ENCODE data around the gene KDR. TPM values are rescaled to one million over a fixed set of nuclear protein-coding genes. Genes with fewer than 3 reads are reported as not detected.
A peak's percentile ranks its signal among the peaks of the same experiment; 100 is the strongest.

The KDR gene
- 1 to 10 TPM; 6.8 to 7.9 TPM for total RNA-seq
- polyA plus RNA-seq (ENCODE audit: insufficient read depth, low read depth, low replicate concordance) = 8.3 TPM
- long read RNA-seq, donor 1, full-length matches to known transcripts = 1 of 1 reads
- long read RNA-seq, donor 1, partial matches to known transcripts = 0 of 1 reads
- long read RNA-seq, donor 1, other reads (novel, unspliced or antisense) = 0 of 1 reads
- long read RNA-seq, donor 2, full-length matches to known transcripts = 1 of 1 reads
- long read RNA-seq, donor 2, partial matches to known transcripts = 0 of 1 reads
- long read RNA-seq, donor 2, other reads (novel, unspliced or antisense) = 0 of 1 reads

- no peak for TF ChIP-seq POLR2A (IDR thresholded peaks at IDR 0.05)
- no peak for TF ChIP-seq CTCF (IDR thresholded peaks at IDR 0.05)
- Histone ChIP-seq H3K36me3 (ENCODE audit: low read depth, missing control alignments) (no peaks in the 10 kb centered on the region), H3K9me3 (no peaks in the 10 kb centered on the region), H3K4me3 (peak within 1 kb of the TSS; percentile 51 to 64), H3K4me1 (no peaks in the 10 kb centered on the region), H3K27me3 (no peaks in the 10 kb centered on the region), H3K27ac (no peak within 1 kb of the TSS)
- DNase-seq = peak; percentile 50
- WGBS, 2 donors = 0 to 1% methylated on average over 24 to 57 of the region's 57 CpGs
- intact Hi-C loops (cut with DNase I; ENCODE audit: low total_unique reads) = no loop called here
Observed at GRCh38 chr4:55125087-55125721, at the start of gene KDR. TSS of gene KDR (minus strand) at chr4:55125595. CDS start at chr4:55125293, 302 bp downstream.

GRCh38 chr4:55173580-55173979 is 48.2 kb upstream of the KDR start:
- WGBS, 2 donors = 78 to 80% methylated on average over 1 of the region's 1 CpG
- no peak for DNase-seq
- Histone ChIP-seq H3K27ac (no peak overlapping the region), H3K36me3 (ENCODE audit: low read depth, missing control alignments) (no peaks in the 10 kb centered on the region), H3K4me1 (no peaks in the 10 kb centered on the region), H3K9me3 (no peaks in the 10 kb centered on the region), H3K4me3 (no peak overlapping the region), H3K27me3 (no peaks in the 10 kb centered on the region)
- no peak for TF ChIP-seq CTCF (IDR thresholded peaks at IDR 0.05)
- no peak for TF ChIP-seq POLR2A (IDR thresholded peaks at IDR 0.05)
- intact Hi-C loops (cut with DNase I; ENCODE audit: low total_unique reads) = no loop called here

DNA sequence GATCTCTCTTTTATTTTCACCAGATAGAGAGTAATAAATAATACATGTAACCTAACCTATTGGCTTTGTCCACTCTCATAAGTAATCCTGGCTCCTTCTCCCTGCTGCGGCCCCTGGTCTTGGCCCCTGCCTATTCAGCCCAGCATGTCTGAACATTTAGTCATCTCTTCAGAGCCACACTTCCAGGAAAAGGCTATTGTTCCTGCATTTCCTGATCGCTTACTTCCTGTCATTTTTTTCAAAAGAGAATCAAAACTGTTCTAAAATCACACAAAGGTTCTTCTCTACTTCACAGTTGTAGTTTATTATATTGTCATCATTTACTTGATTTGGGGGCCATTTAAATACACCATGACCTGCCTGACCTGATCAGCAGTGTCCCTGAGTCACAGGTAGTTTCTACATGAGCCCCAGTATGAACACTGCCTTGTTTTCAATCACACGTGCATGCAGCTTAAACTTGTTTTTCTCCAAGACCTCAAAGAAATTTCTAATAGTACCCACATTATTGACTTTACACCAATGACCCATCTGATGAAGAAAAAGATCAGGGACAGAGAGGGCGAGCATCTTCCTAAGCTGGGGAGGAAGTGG is 47.4 kb upstream of the KDR start:
- intact Hi-C loops (cut with DNase I; ENCODE audit: low total_unique reads) = no loop called here
- Histone ChIP-seq H3K4me1 (no peaks in the 10 kb centered on the region), H3K27me3 (no peaks in the 10 kb centered on the region), H3K9me3 (no peaks in the 10 kb centered on the region), H3K27ac (no peak overlapping the region), H3K4me3 (no peak overlapping the region), H3K36me3 (ENCODE audit: low read depth, missing control alignments) (no peaks in the 10 kb centered on the region)
- whole genome bisulfite sequencing, 2 donors = 77 to 89% methylated on average over 4 of the region's 4 CpGs
- DNase-seq = no peak
- TF ChIP-seq POLR2A (IDR thresholded peaks at IDR 0.05) (no peak), CTCF (IDR thresholded peaks at IDR 0.05) (no peak)

GRCh38 chr4:55170462-55170861 is 45.1 kb upstream of the KDR start:
- no peaks in the 10 kb centered on the region for H3K9me3 ChIP-seq
- no peak overlapping the region for H3K27ac ChIP-seq
- H3K36me3 ChIP-seq (ENCODE audit: low read depth, missing control alignments) = no peaks in the 10 kb centered on the region
- H3K4me1 ChIP-seq = no peaks in the 10 kb centered on the region
- TF ChIP-seq CTCF (IDR thresholded peaks at IDR 0.05) (no peak), POLR2A (IDR thresholded peaks at IDR 0.05) (no peak)
- no peak for DNase-seq
- intact Hi-C loops (cut with DNase I; ENCODE audit: low total_unique reads) = no loop called here
- H3K27me3 ChIP-seq = no peaks in the 10 kb centered on the region
- H3K4me3 ChIP-seq = no peak overlapping the region
- 76 to 78% methylated on average over 6 of the region's 6 CpGs for WGBS, 2 donors
